HepG2 (cell line): ENCODE results near the gene MTHFD1. TPM values are rescaled to one million over a fixed set of nuclear protein-coding genes. Genes with fewer than 3 reads are reported as not detected.

ENCODE experiments used
- ATAC-seq: fragments of 200-7000 bp; cut with Tn5 transposase; 3 replicates; pipeline ENCODE4 v1.9.1; 2020; ENCODE audit warnings: mild to moderate bottlenecking, moderate library complexity
- BruUV-seq: library from RNA; stranded (reverse); fragments of 400-500 nt; replicated peaks from 2 replicates; lab custom pipeline; 2021; lab: Mats Ljungman, UMichigan
- CTCF ChIA-PET: fragments of 300-600 bp; formaldehyde crosslinking; extraction: SDS; loops from one replicate; lab custom pipeline; 2021; ENCODE audit warnings: low total read pairs, inconsistent platforms, low intra/inter-chr PET ratio; lab: Yijun Ruan, JAX
- POLR2A ChIA-PET: fragments of 350-600 bp; sonication (Branson Sonifier 250); formaldehyde crosslinking; loops from one replicate; lab custom pipeline; 2020; ENCODE audit warnings: antibody characterized with exemption, inconsistent platforms; lab: Yijun Ruan, JAX
- DNase-seq: peaks from one replicate; pipeline ENCODE4 v3.0.0-alpha.2; 2015; ENCODE audit warnings: low spot score
- FAIRE-seq: peaks from 3 replicates; lab custom pipeline; 2011; peaks lifted over from hg19 to GRCh38; lab: Jason Lieb, UNC
- H2AFZ ChIP-seq: one replicate; pipeline ENCODE4 v1.6.1; 2011; ENCODE audit warnings: low read length, inconsistent platforms
- H3K27ac ChIP-seq: fragments of 300-600 bp; 3 replicates; pipeline ENCODE4 v1.8.0; 2011; ENCODE audit warnings: mixed run types, mild to moderate bottlenecking, mixed read lengths, low read length, inconsistent platforms; ENCODE audit not compliant: insufficient read depth; ENCODE audit errors: extremely low read length
- H3K27me3 ChIP-seq, 2 experiments: fragments of 200-600 bp in 1 of 2; 2 replicates in 1 of 2; 3 replicates in 1 of 2; pipeline versions ENCODE4 v1.6.0 to v1.8.0; 2011; ENCODE audit warnings: low read length in 2 of 2, mild to moderate bottlenecking in 2 of 2, moderate library complexity in 2 of 2, inconsistent platforms in 1 of 2; ENCODE audit not compliant: insufficient read depth in 2 of 2, control insufficient read depth in 1 of 2
- H3K36me3 ChIP-seq, 2 experiments: fragments of 200-600 bp in 1 of 2; replicated peaks in 1 of 2; 2 replicates in 1 of 2; 3 replicates in 1 of 2; pipeline versions ENCODE4 v1.5.1 to v1.8.0; 2011; ENCODE audit warnings: low read length in 2 of 2, inconsistent platforms in 1 of 2; ENCODE audit not compliant: insufficient read depth in 2 of 2, control insufficient read depth in 1 of 2
- H3K4me1 ChIP-seq: 2 replicates; pipeline ENCODE4 v1.5.1; 2012; ENCODE audit warnings: low read length, inconsistent platforms; ENCODE audit not compliant: insufficient read depth
- H3K4me2 ChIP-seq: 2 replicates; pipeline ENCODE4 v1.6.0; 2011; ENCODE audit warnings: low read depth, low read length, inconsistent platforms
- H3K4me3 ChIP-seq, 3 experiments: fragments of 200-600 bp in 1 of 3; sonication (generic), shearing (Covaris generic) in 1 of 3; replicated peaks in 1 of 3; 2 replicates each; pipeline ENCODE4 v1.5.1; 2011 to 2016; ENCODE audit warnings: low read length in 3 of 3, inconsistent platforms in 2 of 3, low read depth in 2 of 3, mild to moderate bottlenecking in 2 of 3, control low read depth in 1 of 3, mixed read lengths in 1 of 3; ENCODE audit not compliant: insufficient read depth in 1 of 3
- H3K79me2 ChIP-seq: one replicate; pipeline ENCODE4 v1.6.1; 2011; ENCODE audit warnings: low read length, inconsistent platforms; ENCODE audit not compliant: insufficient read depth
- H3K9ac ChIP-seq: 2 replicates; pipeline ENCODE4 v1.6.0; 2011; ENCODE audit warnings: mild to moderate bottlenecking, low read depth, low read length, inconsistent platforms; ENCODE audit not compliant: insufficient read depth
- H3K9me3 ChIP-seq: 2 replicates; pipeline ENCODE4 v1.5.1; 2012; ENCODE audit warnings: mild to moderate bottlenecking, low read length
- H4K20me1 ChIP-seq: 2 replicates; pipeline ENCODE4 v1.6.0; 2011; ENCODE audit warnings: inconsistent platforms, mild to moderate bottlenecking, low read length, moderate library complexity; ENCODE audit not compliant: insufficient read depth
- ESRRA ChIP-seq: sonication (generic); formaldehyde crosslinking; IDR thresholded peaks from 2 replicates; pipeline ENCODE4 v1.5.1; 2020; ENCODE audit warnings: mild to moderate bottlenecking, low read depth, missing genetic modification reagents
- FOXC1 ChIP-seq: sonication (generic); formaldehyde crosslinking; IDR thresholded peaks from 2 replicates; pipeline ENCODE4 v1.8.0; 2022; ENCODE audit warnings: mild to moderate bottlenecking, missing genetic modification reagents, borderline replicate concordance
- GMEB2 ChIP-seq: IDR thresholded peaks from 2 replicates; pipeline ENCODE4 v1.6.1; 2016; ENCODE audit warnings: missing biosample characterization, missing genetic modification reagents, low read depth
- JUN ChIP-seq: sonication (generic); formaldehyde crosslinking; IDR thresholded peaks from 2 replicates; pipeline ENCODE4 v1.4.0; 2020; ENCODE audit warnings: mild to moderate bottlenecking, missing genetic modification reagents
- KDM3A ChIP-seq: IDR thresholded peaks from 2 replicates; pipeline ENCODE4 v1.6.1; 2018; ENCODE audit warnings: low read depth, missing compliant biosample characterization
- MAX ChIP-seq: IDR thresholded peaks from 2 replicates; pipeline ENCODE4 v1.6.1; 2012; ENCODE audit warnings: inconsistent platforms
- MED1 ChIP-seq: sonication (generic); formaldehyde crosslinking; IDR thresholded peaks from 2 replicates; pipeline ENCODE4 v1.4.0; 2020; ENCODE audit warnings: missing genetic modification reagents
- MYC ChIP-seq: sonication (generic); formaldehyde crosslinking; IDR thresholded peaks from 2 replicates; pipeline ENCODE4 v1.9.0; 2021; ENCODE audit warnings: missing genetic modification reagents, borderline replicate concordance
- NCOA5 ChIP-seq: sonication (generic); formaldehyde crosslinking; IDR thresholded peaks from 2 replicates; pipeline ENCODE4 v1.4.0; 2020; ENCODE audit warnings: missing genetic modification reagents
- REST ChIP-seq, 2 experiments: IDR thresholded peaks; 2 replicates each; pipeline ENCODE4 v1.6.1; 2011 to 2012; ENCODE audit warnings: low read length in 2 of 2, borderline replicate concordance in 1 of 2, low read depth in 1 of 2, mild to moderate bottlenecking in 1 of 2, moderate library complexity in 1 of 2
- SIX1 ChIP-seq: sonication (generic); formaldehyde crosslinking; IDR thresholded peaks from 2 replicates; pipeline ENCODE4 v1.4.0; 2020; ENCODE audit warnings: missing genetic modification reagents, borderline replicate concordance
- STAG1 ChIP-seq: sonication (generic); formaldehyde crosslinking; IDR thresholded peaks from 2 replicates; pipeline ENCODE4 v1.4.0; 2020; ENCODE audit warnings: missing genetic modification reagents
- ZNF276 ChIP-seq: sonication (generic); formaldehyde crosslinking; IDR thresholded peaks from 2 replicates; pipeline ENCODE4 v1.4.0; 2020; ENCODE audit warnings: mild to moderate bottlenecking, low read depth, missing genetic modification reagents
- ZNF337 ChIP-seq: sonication (generic); formaldehyde crosslinking; IDR thresholded peaks from 2 replicates; pipeline ENCODE4 v1.5.1; 2020; ENCODE audit warnings: missing genetic modification reagents, low read depth, mild to moderate bottlenecking, borderline replicate concordance
- ZNF747 ChIP-seq: sonication (generic); formaldehyde crosslinking; IDR thresholded peaks from 2 replicates; pipeline ENCODE4 v1.8.1; 2023; ENCODE audit warnings: missing genetic modification reagents, mild to moderate bottlenecking, borderline replicate concordance
- ZSCAN31 ChIP-seq: sonication (generic); formaldehyde crosslinking; IDR thresholded peaks from 2 replicates; pipeline ENCODE4 v1.5.0; 2020; ENCODE audit warnings: low read depth, mild to moderate bottlenecking, missing genetic modification reagents
- WGBS: methylation state at CpG from one replicate; pipeline ENCODE4 v1.1.6; 2017; ENCODE audit warnings: low lambda C conversion rate; 5-methylcytosine and 5-hydroxymethylcytosine counted together
- in situ Hi-C: cut with HindIII; loops from 2 replicates; pipeline ENCODE4 v1.10.0; 2017; ENCODE audit warnings: low pct_unique_long_range_greater_than_20kb; ENCODE audit not compliant: extremely low pct_ligation_motif_present
- intact Hi-C: fragments of 100-400 bp; cut with micrococcal nuclease; formaldehyde crosslinking; loops from one replicate; pipeline ENCODE4 v1.10.0; 2022; ENCODE audit not compliant: unreplicated experiment
- polyA plus RNA-seq, 8 experiments: library from polyadenylated mRNA; depleted of rRNA in 3 of 8; stranded (reverse) in 7 of 8; unstranded in 1 of 8; fragments of >200 nt; fragmentation: Illumina TruSeq in 4 of 8; extraction: Trizol in 4 of 8; gene quantifications; 2 replicates each; pipeline versions ENCODE4 v1.2.1 to v1.2.3, GENCODE V29; 2011 to 2016; ENCODE audit warnings: low read depth in 4 of 8, missing spikeins in 1 of 8, mixed read lengths in 1 of 8; ENCODE audit not compliant: insufficient read depth in 1 of 8
- total RNA-seq, 5 experiments: library from RNA; depleted of rRNA; stranded (reverse); fragments of >200 nt; fragmentation: Illumina TruSeq; extraction: Trizol; gene quantifications; 2 replicates each; pipeline ENCODE4 v1.2.3, GENCODE V29; 2016; ENCODE audit warnings: low read depth in 1 of 5

Gene MTHFD1
- total and polyA plus RNA-seq, 2 of the 13 experiments (the other 11 are each of a cell fraction or from before 2014, with no cell fraction given): 31.0 to 106 TPM

- peak overlapping the region; percentile 82 for H3K9ac ChIP-seq
- in situ Hi-C loops: no loop called here
- H3K79me2 ChIP-seq: peaks cover 38% of the 10 kb centered on the region
- ChIA-PET CTCF (no interaction called here), POLR2A (interaction anchor here (0.6 to 2.5 kb wide), 21 partner anchors 8 to 746 kb away, joined by 3 to 17 read pairs (median 4); partner anchors contain the start of genes WDR89 and ZBTB1)
- DNase-seq (peak; percentile 10), ATAC-seq (peak; percentile 22), FAIRE-seq (no peak)
- H3K4me3 ChIP-seq: peak overlapping the region; percentile 56 to 81 (median 66)
- peak overlapping the region; percentile 84 for H3K27ac ChIP-seq
- 6% methylated on average over 3 of the region's 28 CpGs for WGBS
- H3K4me1 ChIP-seq: peaks cover 61% of the 10 kb centered on the region
- peak overlapping the region; percentile 84 for H3K4me2 ChIP-seq
- H4K20me1 ChIP-seq: no peaks in the 10 kb centered on the region
- H2AFZ ChIP-seq: no peak overlapping the region
- no peaks in the 10 kb centered on the region for H3K9me3 ChIP-seq
- TSS peak; percentile 94 for BruUV-seq
- no peaks in the 10 kb centered on the region; a peak in 2 of 5 replicates for H3K36me3 ChIP-seq
- intact Hi-C loops: loop anchor here (5.0 kb wide), 1 partner anchor 45 kb away; no protein-coding TSS in a partner anchor
- no peaks in the 10 kb centered on the region for H3K27me3 ChIP-seq
- TF ChIP-seq GMEB2 (no peak), ZSCAN31 (CRISPR knock-in tag) (0 out of 2 replicates have a peak, but pooled peaks have one; percentile 4), NCOA5 (CRISPR knock-in tag) (no peak), MYC (CRISPR knock-in tag) (peak; percentile 38; the same call in 1 of the 2 replicates), ZNF337 (CRISPR knock-in tag) (peak; percentile 5; the same call in 1 of the 2 replicates), KDM3A (CRISPR knock-in tag) (peak; percentile 37; the same call in 1 of the 2 replicates), SIX1 (CRISPR knock-in tag) (no peak), ZNF747 (CRISPR knock-in tag) (0 out of 2 replicates have a peak, but pooled peaks have one; percentile 1), MED1 (0 out of 2 replicates have a peak, but pooled peaks have one; percentile 22), FOXC1 (CRISPR knock-in tag) (no peak), ZNF276 (CRISPR knock-in tag) (0 out of 2 replicates have a peak, but pooled peaks have one; percentile 40), ESRRA (CRISPR knock-in tag) (peak; percentile 30; the same call in 1 of the 2 replicates), MAX (peak; percentile 21; the same call in 1 of the 2 replicates), STAG1 (CRISPR knock-in tag) (no peak), JUN (CRISPR knock-in tag) (0 out of 2 replicates have a peak, but pooled peaks have one; percentile 15), REST (IDR thresholded peaks at IDR 0.05; ENCODE audit: borderline replicate concordance in 1 of 2, low read depth in 1 of 2, low read length in 2 of 2) (no peak)
Measured at GRCh38 chr14:64387232-64387781, 846 bp upstream of the MTHFD1 start.
